Germinal center (tissue), 1 donor: Measurements from ENCODE around the gene BCL2A1.
"Not testable (repeated sequence)": the region's sequence is repeated elsewhere in the genome, so short reads cannot be mapped to it uniquely, and the experiment has no call there.

Experiments used
- DNase-seq: peaks from one replicate; pipeline ENCODE4 v3.0.0; 2012; ENCODE audit warnings: mixed read lengths, low spot score

Gene BCL2A1

GRCh38 chr15:79970624-79971434 lies at the start of gene BCL2A1:
BCL2A1 (minus strand) TSS chr15:79971196; CDS start chr15:79971119, 77 bp downstream.
- peak; percentile 40 for DNase-seq

GRCh38 chr15:80020731-80021130 lies 49.7 kb upstream of the BCL2A1 start:
- DNase-seq = no peak

- not testable (repeated sequence) for DNase-seq
Measured at GRCh38 chr15:80020149-80020548, 49.2 kb upstream of the BCL2A1 start.

- DNase-seq = no peak
Measured at GRCh38 chr15:80019168-80019745, 48.3 kb upstream of the BCL2A1 start.

GRCh38 chr15:80017139-80017538 lies 46.1 kb upstream of the BCL2A1 start:
- not testable (repeated sequence) for DNase-seq

GRCh38 chr15:80016506-80016905 lies 45.5 kb upstream of the BCL2A1 start:
- DNase-seq = not testable (repeated sequence)

GRCh38 chr15:80015156-80015555 lies 44.2 kb upstream of the BCL2A1 start:
- DNase-seq = no peak

- DNase-seq = not testable (repeated sequence)
Measured at GRCh38 chr15:80014186-80014585, 43.2 kb upstream of the BCL2A1 start.

GRCh38 chr15:80012060-80012726 lies 41.2 kb upstream of the BCL2A1 start:
- DNase-seq = peak; percentile 48

- no peak for DNase-seq
Measured at GRCh38 chr15:80011596-80011995, 40.6 kb upstream of the BCL2A1 start.

GRCh38 chr15:80011041-80011523 lies 40.1 kb upstream of the BCL2A1 start:
- DNase-seq = not testable (repeated sequence)

- peak; percentile 32 for DNase-seq
Measured at GRCh38 chr15:80010131-80010673, 39.2 kb upstream of the BCL2A1 start.

GRCh38 chr15:80007532-80007931 lies 36.5 kb upstream of the BCL2A1 start:
- no peak for DNase-seq

GRCh38 chr15:80006946-80007345 lies 36.0 kb upstream of the BCL2A1 start:
- no peak for DNase-seq

GRCh38 chr15:80003934-80004472 lies 33.0 kb upstream of the BCL2A1 start:
- no peak for DNase-seq

GRCh38 chr15:80003171-80003570 lies 32.2 kb upstream of the BCL2A1 start:
- DNase-seq = no peak

GRCh38 chr15:80002267-80002666 lies 31.3 kb upstream of the BCL2A1 start:
- DNase-seq = no peak

- DNase-seq = no peak
Measured at GRCh38 chr15:79994615-79995014, 23.6 kb upstream of the BCL2A1 start.

- DNase-seq = no peak
Measured at GRCh38 chr15:79991826-79992225, 20.8 kb upstream of the BCL2A1 start.

GRCh38 chr15:79990997-79991334 lies 20.0 kb upstream of the BCL2A1 start:
- DNase-seq = no peak

GRCh38 chr15:79990280-79990996 lies 19.4 kb upstream of the BCL2A1 start:
- DNase-seq = no peak

GRCh38 chr15:79989682-79990081 lies 18.7 kb upstream of the BCL2A1 start:
- DNase-seq = no peak
